ENCODE results near the gene TMEM150C. TPM values are rescaled to one million over a fixed set of nuclear protein-coding genes. Genes with fewer than 3 reads are reported as not detected.

Gene TMEM150C
- polyA plus RNA-seq, 1 donor from 2014 or later = 4.9 TPM

DNA sequence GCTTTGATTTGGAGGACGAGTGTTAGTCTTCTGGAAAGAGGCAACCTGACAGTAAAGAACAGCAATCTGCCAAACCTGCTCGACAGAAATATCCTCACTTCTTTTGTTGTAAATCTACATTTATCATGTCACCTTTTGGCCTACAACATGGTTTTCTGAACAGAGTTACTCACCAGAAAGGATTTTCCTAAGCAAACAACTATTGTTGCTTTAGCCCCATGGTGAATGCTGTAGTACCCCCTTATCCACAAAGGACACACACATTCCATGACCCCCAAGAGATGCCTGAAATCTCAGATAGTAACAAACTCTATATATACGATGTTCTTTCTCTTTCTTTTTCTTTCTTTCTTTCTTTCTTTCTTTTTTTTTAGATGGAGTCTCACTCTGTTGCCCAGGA, 42.7 kb downstream of the TMEM150C start:
- H3K27ac ChIP-seq (ENCODE audit: low read length) = no peak overlapping the region
- no peaks in the 10 kb centered on the region for H3K36me3 ChIP-seq (ENCODE audit: insufficient read depth, low read length)
- no peaks in the 10 kb centered on the region for H3K9me3 ChIP-seq (ENCODE audit: low read length)
- no peak overlapping the region for H3K4me3 ChIP-seq (ENCODE audit: low read length)
- H3K79me2 ChIP-seq (replicated peaks; ENCODE audit: insufficient read depth, low read length) = no peaks in the 10 kb centered on the region
- H3K9me2 ChIP-seq (ENCODE audit: insufficient read depth, low read length) = no peaks in the 10 kb centered on the region
- TF ChIP-seq, protein P1, sequence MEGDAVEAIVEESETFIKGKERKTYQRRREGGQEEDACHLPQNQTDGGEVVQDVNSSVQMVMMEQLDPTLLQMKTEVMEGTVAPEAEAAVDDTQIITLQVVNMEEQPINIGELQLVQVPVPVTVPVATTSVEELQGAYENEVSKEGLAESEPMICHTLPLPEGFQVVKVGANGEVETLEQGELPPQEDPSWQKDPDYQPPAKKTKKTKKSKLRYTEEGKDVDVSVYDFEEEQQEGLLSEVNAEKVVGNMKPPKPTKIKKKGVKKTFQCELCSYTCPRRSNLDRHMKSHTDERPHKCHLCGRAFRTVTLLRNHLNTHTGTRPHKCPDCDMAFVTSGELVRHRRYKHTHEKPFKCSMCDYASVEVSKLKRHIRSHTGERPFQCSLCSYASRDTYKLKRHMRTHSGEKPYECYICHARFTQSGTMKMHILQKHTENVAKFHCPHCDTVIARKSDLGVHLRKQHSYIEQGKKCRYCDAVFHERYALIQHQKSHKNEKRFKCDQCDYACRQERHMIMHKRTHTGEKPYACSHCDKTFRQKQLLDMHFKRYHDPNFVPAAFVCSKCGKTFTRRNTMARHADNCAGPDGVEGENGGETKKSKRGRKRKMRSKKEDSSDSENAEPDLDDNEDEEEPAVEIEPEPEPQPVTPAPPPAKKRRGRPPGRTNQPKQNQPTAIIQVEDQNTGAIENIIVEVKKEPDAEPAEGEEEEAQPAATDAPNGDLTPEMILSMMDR (IDR thresholded peaks at IDR 0.05; ENCODE audit: poor library complexity, severe bottlenecking) = no peak
- no peak for TF ChIP-seq RAD21 (conservative IDR thresholded peaks at IDR 0.05)
- no peak for TF ChIP-seq EZH2 (IDR thresholded peaks at IDR 0.05; ENCODE audit: borderline replicate concordance, insufficient read depth, low read length, poor library complexity, severe bottlenecking)
- no peak overlapping the region for H2AFZ ChIP-seq (ENCODE audit: low read depth, low read length)
- H4K20me1 ChIP-seq (ENCODE audit: insufficient read depth) = no peaks in the 10 kb centered on the region
- H3K4me2 ChIP-seq (ENCODE audit: low read length) = no peak overlapping the region
- no peaks in the 10 kb centered on the region for H3F3A ChIP-seq (ENCODE audit: insufficient read depth, low read length, poor library complexity, severe bottlenecking)
- no peak overlapping the region for H3K9ac ChIP-seq (ENCODE audit: low read length)
- H3K27me3 ChIP-seq (ENCODE audit: insufficient read depth, low read depth, low read length) = no peaks in the 10 kb centered on the region

DNA sequence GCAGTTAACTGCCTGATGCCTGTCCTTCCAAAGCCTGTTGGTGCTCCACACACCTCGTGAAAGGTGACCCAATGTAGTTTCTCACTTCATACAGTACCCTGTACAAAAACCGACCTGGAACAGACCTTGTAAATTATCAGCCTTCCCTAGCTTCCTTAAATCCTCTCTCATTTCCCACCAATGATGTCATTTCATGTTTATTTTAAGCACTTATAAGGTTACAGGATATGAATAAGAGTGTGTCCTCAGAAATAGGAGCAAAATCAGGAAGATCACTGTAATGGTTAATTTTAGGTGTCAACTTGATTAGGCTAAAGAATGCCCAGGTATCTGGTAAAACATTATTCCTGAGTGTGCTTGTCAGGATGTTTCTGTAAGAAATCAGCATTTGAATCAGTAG, 44.7 kb downstream of the TMEM150C start:
- no peak overlapping the region for H3K4me2 ChIP-seq (ENCODE audit: low read length)
- no peaks in the 10 kb centered on the region for H4K20me1 ChIP-seq (ENCODE audit: insufficient read depth)
- TF ChIP-seq, protein P1 (IDR thresholded peaks at IDR 0.05; ENCODE audit: poor library complexity, severe bottlenecking) = no peak
- TF ChIP-seq EZH2 (IDR thresholded peaks at IDR 0.05; ENCODE audit: borderline replicate concordance, insufficient read depth, low read length, poor library complexity, severe bottlenecking) = no peak
- no peak for TF ChIP-seq MXI1 (conservative IDR thresholded peaks at IDR 0.05; ENCODE audit: poor library complexity, severe bottlenecking)
- TF ChIP-seq POLR2AphosphoS5 (IDR thresholded peaks at IDR 0.05) = no peak
- no peak for TF ChIP-seq REST (IDR thresholded peaks at IDR 0.05; ENCODE audit: borderline replicate concordance)
- TF ChIP-seq SMC3 (conservative IDR thresholded peaks at IDR 0.05; ENCODE audit: poor library complexity) = no peak
- TF ChIP-seq TAF1 (IDR thresholded peaks at IDR 0.05; ENCODE audit: low read depth) = no peak
- TF ChIP-seq EP300 (conservative IDR thresholded peaks at IDR 0.05; ENCODE audit: poor library complexity, severe bottlenecking) = no peak
- no peak for TF ChIP-seq RAD21 (conservative IDR thresholded peaks at IDR 0.05)
- no peak overlapping the region for H3K4me3 ChIP-seq (ENCODE audit: low read length)
- no peaks in the 10 kb centered on the region for H3F3A ChIP-seq (ENCODE audit: insufficient read depth, low read length, poor library complexity, severe bottlenecking)
- no peaks in the 10 kb centered on the region for H3K9me3 ChIP-seq (ENCODE audit: low read length)
- no peaks in the 10 kb centered on the region for H3K9me2 ChIP-seq (ENCODE audit: insufficient read depth, low read length)
- H3K36me3 ChIP-seq (ENCODE audit: insufficient read depth, low read length) = no peaks in the 10 kb centered on the region
- H3K27ac ChIP-seq (ENCODE audit: low read length) = no peak overlapping the region
- no peaks in the 10 kb centered on the region for H3K27me3 ChIP-seq (ENCODE audit: insufficient read depth, low read depth, low read length)
- H2AFZ ChIP-seq (ENCODE audit: low read depth, low read length) = no peak overlapping the region
- no peak overlapping the region for H3K9ac ChIP-seq (ENCODE audit: low read length)
- no peaks in the 10 kb centered on the region for H3K79me2 ChIP-seq (replicated peaks; ENCODE audit: insufficient read depth, low read length)

All from neural cell (in vitro differentiated cells).